Activated CD4-positive, alpha-beta T cell treated with anti-CD3 and anti-CD28 coated beads, Interleukin-2, amount 10 ng/mL, durations not matched to agents 24 days and 14 days (primary cell): ENCODE measurements around the gene SLC22A1. TPM values are rescaled to one million over a fixed set of nuclear protein-coding genes. Genes with fewer than 3 reads are reported as not detected.
"Not testable (repeated sequence)": the region's sequence is repeated elsewhere in the genome, so short reads cannot be mapped to it uniquely, and the experiment has no call there.

Experiments
- DNase-seq: peaks from one replicate; pipeline ENCODE4 v3.0.0; 2022
- H3K27ac Mint-ChIP-seq: one replicate; pipeline ENCODE4 v1.8.0; 2022; ENCODE audit warnings: mild to moderate bottlenecking, mixed read lengths
- H3K27me3 Mint-ChIP-seq: one replicate; pipeline ENCODE4 v1.8.0; 2022; ENCODE audit warnings: mixed read lengths
- H3K36me3 Mint-ChIP-seq: one replicate; pipeline ENCODE4 v1.8.0; 2022; ENCODE audit warnings: low read depth, mild to moderate bottlenecking, mixed read lengths
- H3K4me1 Mint-ChIP-seq: one replicate; pipeline ENCODE4 v1.8.0; 2021; ENCODE audit warnings: mixed read lengths
- H3K4me3 Mint-ChIP-seq: one replicate; pipeline ENCODE4 v1.8.0; 2022; ENCODE audit warnings: mild to moderate bottlenecking, moderate library complexity, mixed read lengths
- H3K9me3 Mint-ChIP-seq: one replicate; pipeline ENCODE4 v1.8.0; 2021; ENCODE audit warnings: mixed read lengths
- intact Hi-C: fragments of 100-400 bp; cut with micrococcal nuclease; formaldehyde crosslinking; loops from one replicate; pipeline ENCODE4 v1.15.1; 2023
- total RNA-seq: library from RNA; stranded (reverse); gene quantifications from 2 replicates; pipeline ENCODE4 v1.2.3, GENCODE V29; 2022

Gene SLC22A1
- total RNA-seq, 1 donor from 2014 or later = 2.2 TPM

GRCh38 chr6:160121981-160122380 is 366 bp downstream of the SLC22A1 start:
- no peak overlapping the region for H3K4me3 Mint-ChIP-seq
- H3K27ac Mint-ChIP-seq = no peak overlapping the region
- intact Hi-C loops = no loop called here
- no peaks in the 10 kb centered on the region for H3K4me1 Mint-ChIP-seq
- no peak for DNase-seq
- no peaks in the 10 kb centered on the region for H3K9me3 Mint-ChIP-seq
- H3K36me3 Mint-ChIP-seq = peaks cover 16% of the 10 kb centered on the region
- H3K27me3 Mint-ChIP-seq = no peaks in the 10 kb centered on the region

- no peaks in the 10 kb centered on the region for H3K27me3 Mint-ChIP-seq
Measured at GRCh38 chr6:160122744-160123143, 1.1 kb downstream of the SLC22A1 start.

GRCh38 chr6:160124007-160124406 is 2.4 kb downstream of the SLC22A1 start:
- no peaks in the 10 kb centered on the region for H3K27me3 Mint-ChIP-seq
- intact Hi-C loops = no loop called here
- H3K36me3 Mint-ChIP-seq = peaks cover 6% of the 10 kb centered on the region
- H3K4me3 Mint-ChIP-seq = no peak overlapping the region
- H3K27ac Mint-ChIP-seq = no peak overlapping the region
- no peaks in the 10 kb centered on the region for H3K4me1 Mint-ChIP-seq
- DNase-seq = no peak
- no peaks in the 10 kb centered on the region for H3K9me3 Mint-ChIP-seq

More at GRCh38 chr6:160122744-160123143, 1.1 kb downstream of the SLC22A1 start:
- no peaks in the 10 kb centered on the region for H3K9me3 Mint-ChIP-seq
- no peaks in the 10 kb centered on the region for H3K4me1 Mint-ChIP-seq
- intact Hi-C loops = no loop called here
- no peak for DNase-seq
- H3K4me3 Mint-ChIP-seq = no peak overlapping the region
- H3K36me3 Mint-ChIP-seq = peaks cover 10% of the 10 kb centered on the region
- H3K27ac Mint-ChIP-seq = no peak overlapping the region

GRCh38 chr6:160124605-160125004 is 3.0 kb downstream of the SLC22A1 start:
- Mint-ChIP-seq H3K27me3 (no peaks in the 10 kb centered on the region), H3K4me3 (no peak overlapping the region), H3K9me3 (no peaks in the 10 kb centered on the region), H3K27ac (no peak overlapping the region), H3K4me1 (no peaks in the 10 kb centered on the region), H3K36me3 (peaks cover 1% of the 10 kb centered on the region)
- intact Hi-C loops = no loop called here
- DNase-seq = no peak

GRCh38 chr6:160125105-160125504 is 3.5 kb downstream of the SLC22A1 start:
- H3K4me3 Mint-ChIP-seq, H3K9me3 Mint-ChIP-seq, H3K4me1 Mint-ChIP-seq, DNase-seq, intact Hi-C loops, H3K36me3 Mint-ChIP-seq, H3K27me3 Mint-ChIP-seq, H3K27ac Mint-ChIP-seq: not testable (repeated sequence)

GRCh38 chr6:160127270-160128124 is 5.9 kb downstream of the SLC22A1 start:
- Mint-ChIP-seq H3K9me3 (no peaks in the 10 kb centered on the region), H3K36me3 (no peaks in the 10 kb centered on the region), H3K4me1 (peaks cover 2% of the 10 kb centered on the region), H3K4me3 (no peak overlapping the region), H3K27ac (no peak overlapping the region), H3K27me3 (no peaks in the 10 kb centered on the region)
- no peak for DNase-seq
- intact Hi-C loops = no loop called here

GRCh38 chr6:160128125-160128683 is 6.6 kb downstream of the SLC22A1 start:
- no peak for DNase-seq
- intact Hi-C loops = no loop called here
- Mint-ChIP-seq H3K27me3 (no peaks in the 10 kb centered on the region), H3K27ac (no peak overlapping the region), H3K4me3 (no peak overlapping the region), H3K4me1 (peaks cover 4% of the 10 kb centered on the region), H3K36me3 (no peaks in the 10 kb centered on the region), H3K9me3 (no peaks in the 10 kb centered on the region)

GRCh38 chr6:160128879-160129516 is 7.4 kb downstream of the SLC22A1 start:
- DNase-seq = no peak
- Mint-ChIP-seq H3K4me3 (no peak overlapping the region), H3K9me3 (no peaks in the 10 kb centered on the region), H3K4me1 (peaks cover 6% of the 10 kb centered on the region), H3K36me3 (no peaks in the 10 kb centered on the region), H3K27ac (no peak overlapping the region), H3K27me3 (no peaks in the 10 kb centered on the region)
- intact Hi-C loops = no loop called here

- intact Hi-C loops = no loop called here
- H3K4me1 Mint-ChIP-seq = peaks cover 8% of the 10 kb centered on the region
- H3K27me3 Mint-ChIP-seq = no peaks in the 10 kb centered on the region
- H3K27ac Mint-ChIP-seq = no peak overlapping the region
- no peak for DNase-seq
- H3K36me3 Mint-ChIP-seq = no peaks in the 10 kb centered on the region
- no peak overlapping the region for H3K4me3 Mint-ChIP-seq
- H3K9me3 Mint-ChIP-seq = no peaks in the 10 kb centered on the region
Measured at GRCh38 chr6:160129881-160130615, 8.4 kb downstream of the SLC22A1 start.

GRCh38 chr6:160130729-160131484 is 9.3 kb downstream of the SLC22A1 start:
- Mint-ChIP-seq H3K27ac (no peak overlapping the region), H3K4me1 (peaks cover 9% of the 10 kb centered on the region), H3K36me3 (no peaks in the 10 kb centered on the region), H3K9me3 (no peaks in the 10 kb centered on the region), H3K27me3 (no peaks in the 10 kb centered on the region), H3K4me3 (no peak overlapping the region)
- DNase-seq = no peak
- intact Hi-C loops = no loop called here

- Mint-ChIP-seq H3K9me3 (no peaks in the 10 kb centered on the region), H3K4me1 (peaks cover 9% of the 10 kb centered on the region), H3K36me3 (no peaks in the 10 kb centered on the region), H3K27me3 (no peaks in the 10 kb centered on the region), H3K27ac (no peak overlapping the region), H3K4me3 (no peak overlapping the region)
- no peak for DNase-seq
- intact Hi-C loops = no loop called here
Measured at GRCh38 chr6:160131636-160132296, 10.2 kb downstream of the SLC22A1 start.

GRCh38 chr6:160132297-160132637 is 10.7 kb downstream of the SLC22A1 start:
- Mint-ChIP-seq H3K27ac (no peak overlapping the region), H3K4me3 (no peak overlapping the region), H3K36me3 (no peaks in the 10 kb centered on the region), H3K9me3 (no peaks in the 10 kb centered on the region), H3K27me3 (no peaks in the 10 kb centered on the region), H3K4me1 (peaks cover 9% of the 10 kb centered on the region)
- intact Hi-C loops = no loop called here
- no peak for DNase-seq

GRCh38 chr6:160132776-160133338 is 11.2 kb downstream of the SLC22A1 start:
- no peaks in the 10 kb centered on the region for H3K36me3 Mint-ChIP-seq
- H3K4me1 Mint-ChIP-seq = peaks cover 9% of the 10 kb centered on the region
- H3K4me3 Mint-ChIP-seq = no peak overlapping the region
- H3K27ac Mint-ChIP-seq = peak overlapping the region; percentile 5
- intact Hi-C loops = no loop called here
- DNase-seq = no peak
- no peaks in the 10 kb centered on the region for H3K9me3 Mint-ChIP-seq
- H3K27me3 Mint-ChIP-seq = no peaks in the 10 kb centered on the region
